GM21515 (cell line): ENCODE measurements around the gene KICS2.
"Not testable (repeated sequence)": the region's sequence is repeated elsewhere in the genome, so short reads cannot be mapped to it uniquely, and the experiment has no call there.

Experiments
- ATAC-seq: cut with Tn5 transposase; IDR thresholded peaks from one replicate; pipeline ENCODE4 v1.9.1; 2021; ENCODE audit not compliant: unreplicated experiment

Gene KICS2

GRCh38 chr12:64217643-64218042, 4.5 kb downstream of the KICS2 start:
- ATAC-seq: not testable (repeated sequence)

GRCh38 chr12:64216239-64216638, 5.9 kb downstream of the KICS2 start:
- no peak for ATAC-seq

GRCh38 chr12:64212119-64212746, 9.9 kb downstream of the KICS2 start:
- ATAC-seq: no peak

GRCh38 chr12:64207453-64207852, 14.6 kb downstream of the KICS2 start:
- no peak for ATAC-seq

- ATAC-seq: no peak
Observed at GRCh38 chr12:64205542-64205941, 16.6 kb downstream of the KICS2 start.

GRCh38 chr12:64203775-64204174, 18.3 kb downstream of the KICS2 start:
- ATAC-seq: no peak

- ATAC-seq: no peak
Observed at GRCh38 chr12:64203036-64203435, 19.1 kb downstream of the KICS2 start.

GRCh38 chr12:64195841-64196240, 26.3 kb downstream of the KICS2 start:
- ATAC-seq: not testable (repeated sequence)

GRCh38 chr12:64194333-64195149, 27.6 kb downstream of the KICS2 start:
- no peak for ATAC-seq

- no peak for ATAC-seq
Observed at GRCh38 chr12:64193931-64194330, 28.2 kb downstream of the KICS2 start.

- ATAC-seq: peak; percentile 90
Observed at GRCh38 chr12:64192644-64193444, 29.3 kb downstream of the KICS2 start.

GRCh38 chr12:64190140-64190539, 32.0 kb downstream of the KICS2 start:
- ATAC-seq: no peak

GRCh38 chr12:64189530-64189929, 32.6 kb downstream of the KICS2 start:
- ATAC-seq: no peak

- no peak for ATAC-seq
Observed at GRCh38 chr12:64187794-64188193, 34.3 kb downstream of the KICS2 start.

GRCh38 chr12:64187370-64187769, 34.7 kb downstream of the KICS2 start:
- no peak for ATAC-seq

GRCh38 chr12:64186789-64187188, 35.3 kb downstream of the KICS2 start:
- ATAC-seq: peak; percentile 86

- ATAC-seq: no peak
Observed at GRCh38 chr12:64184216-64184615, 37.9 kb downstream of the KICS2 start.

- ATAC-seq: no peak
Observed at GRCh38 chr12:64181430-64182291, 40.4 kb downstream of the KICS2 start.

GRCh38 chr12:64180951-64181350, 41.1 kb downstream of the KICS2 start:
- no peak for ATAC-seq

- ATAC-seq: no peak
Observed at GRCh38 chr12:64178122-64178521, 44.0 kb downstream of the KICS2 start.

- no peak for ATAC-seq
Observed at GRCh38 chr12:64177001-64177400, 45.1 kb downstream of the KICS2 start.
